ENCODE data around the gene RACGAP1. TPM values are rescaled to one million over a fixed set of nuclear protein-coding genes. Genes with fewer than 3 reads are reported as not detected.
"Not testable (repeated sequence)": the region's sequence is repeated elsewhere in the genome, so short reads cannot be mapped to it uniquely, and the experiment has no call there.

RACGAP1 gene
- total RNA-seq, 1 donor from 2014 or later: 3.9 TPM

GRCh38 chr12:50038336-50038735, 13.0 kb upstream of the RACGAP1 start:
- no peak for ATAC-seq
- DNase-seq (ENCODE audit: low spot score): no peak

GRCh38 chr12:50032854-50033581, 7.7 kb upstream of the RACGAP1 start:
- peak; percentile 52 for ATAC-seq
- no peak for DNase-seq (ENCODE audit: low spot score)

- DNase-seq (ENCODE audit: low spot score): no peak
- ATAC-seq: no peak
These were observed 7.2 kb upstream of the RACGAP1 start for GRCh38 chr12:50032515-50032853.

GRCh38 chr12:50030449-50030848, 5.2 kb upstream of the RACGAP1 start:
- DNase-seq (ENCODE audit: low spot score); ATAC-seq: not testable (repeated sequence)

- peak; percentile 14 for DNase-seq (ENCODE audit: low spot score)
- ATAC-seq: no peak
These were observed 1.4 kb upstream of the RACGAP1 start for GRCh38 chr12:50026691-50027090.

- ATAC-seq (peak; percentile 20), DNase-seq (ENCODE audit: low spot score) (no peak)
These were observed 498 bp downstream of the RACGAP1 start for GRCh38 chr12:50024805-50025186.

- DNase-seq (ENCODE audit: low spot score) (no peak), ATAC-seq (no peak)
These were observed 1.1 kb downstream of the RACGAP1 start for GRCh38 chr12:50024227-50024626.

- DNase-seq (ENCODE audit: low spot score): no peak
- no peak for ATAC-seq
These were observed 2.4 kb downstream of the RACGAP1 start for GRCh38 chr12:50022903-50023302.

GRCh38 chr12:50021031-50021430, 4.3 kb downstream of the RACGAP1 start:
- ATAC-seq (no peak), DNase-seq (ENCODE audit: low spot score) (no peak)

- ATAC-seq: no peak
- no peak for DNase-seq (ENCODE audit: low spot score)
These were observed 5.8 kb downstream of the RACGAP1 start for GRCh38 chr12:50019524-50019923.

- no peak for ATAC-seq
These were observed 6.3 kb downstream of the RACGAP1 start for GRCh38 chr12:50018968-50019367.

GRCh38 chr12:50018154-50018553, 7.1 kb downstream of the RACGAP1 start:
- ATAC-seq: no peak
- no peak for DNase-seq (ENCODE audit: low spot score)

More at GRCh38 chr12:50018968-50019367, 6.3 kb downstream of the RACGAP1 start:
- DNase-seq (ENCODE audit: low spot score): no peak

GRCh38 chr12:50017641-50018040, 7.7 kb downstream of the RACGAP1 start:
- DNase-seq (ENCODE audit: low spot score) (peak; percentile 32), ATAC-seq (peak; percentile 41)

GRCh38 chr12:50016501-50017475, 8.5 kb downstream of the RACGAP1 start:
- peak; percentile 67 for ATAC-seq
- peak; percentile 51 for DNase-seq (ENCODE audit: low spot score)

GRCh38 chr12:50014342-50014741, 11.0 kb downstream of the RACGAP1 start:
- DNase-seq (ENCODE audit: low spot score) (peak; percentile 15), ATAC-seq (no peak)

- ATAC-seq: no peak
- DNase-seq (ENCODE audit: low spot score): no peak
These were observed 11.7 kb downstream of the RACGAP1 start for GRCh38 chr12:50013361-50014147.

GRCh38 chr12:50006754-50007442, 18.4 kb downstream of the RACGAP1 start:
- no peak for ATAC-seq
- DNase-seq (ENCODE audit: low spot score): no peak

GRCh38 chr12:50006280-50006679, 19.0 kb downstream of the RACGAP1 start:
- ATAC-seq (no peak), DNase-seq (ENCODE audit: low spot score) (no peak)

GRCh38 chr12:50005175-50005574, 20.1 kb downstream of the RACGAP1 start:
- ATAC-seq: no peak
- no peak for DNase-seq (ENCODE audit: low spot score)

GRCh38 chr12:50004696-50005095, 20.6 kb downstream of the RACGAP1 start:
- no peak for ATAC-seq
- DNase-seq (ENCODE audit: low spot score): no peak

- no peak for DNase-seq (ENCODE audit: low spot score)
- ATAC-seq: no peak
These were observed 21.7 kb downstream of the RACGAP1 start for GRCh38 chr12:50003595-50003994.
